Common myeloid progenitor, CD34-positive (primary cell): Measurements from ENCODE around the gene CCDC73.

Experiments used
- CTCF ChIA-PET: fragments of 350-600 bp; sonication (Branson Sonifier 250); formaldehyde crosslinking; loops from one replicate; lab custom pipeline; 2021; ENCODE audit warnings: antibody characterized with exemption; lab: Charles Lee
- POLR2A ChIA-PET: fragments of 350-600 bp; sonication (Branson Sonifier 250); formaldehyde crosslinking; loops from one replicate; lab custom pipeline; 2021; ENCODE audit warnings: antibody characterized with exemption; lab: Charles Lee
- DNase-seq, 3 donors: peaks; one replicate each; pipeline versions ENCODE4 v3.0.0 to v3.0.0-alpha.2; 2013
- H3K27ac ChIP-seq, 2 experiments: 1 replicate in 1 of 2; 2 replicates in 1 of 2; pipeline ENCODE4 v1.7.0; 2013; ENCODE audit warnings: inconsistent platforms in 2 of 2, low read length in 2 of 2, mild to moderate bottlenecking in 2 of 2, low read depth in 1 of 2, moderate library complexity in 1 of 2; ENCODE audit not compliant: severe bottlenecking in 2 of 2, insufficient read depth in 1 of 2, poor library complexity in 1 of 2
- H3K27me3 ChIP-seq, 5 experiments: replicated peaks in 2 of 5; 1 replicate in 3 of 5; 2 replicates in 2 of 5; pipeline versions ENCODE4 v1.6.1 to v1.7.0; 2013; ENCODE audit warnings: low read length in 4 of 5, mild to moderate bottlenecking in 2 of 5, moderate library complexity in 2 of 5, inconsistent platforms in 1 of 5; ENCODE audit not compliant: insufficient read depth in 5 of 5, control insufficient read depth in 4 of 5
- H3K36me3 ChIP-seq, 4 experiments: 1 replicate in 2 of 4; 2 replicates in 2 of 4; pipeline versions ENCODE4 v1.6.1 to v1.7.0; 2013; ENCODE audit warnings: low read length in 3 of 4, control low read depth in 1 of 4, mild to moderate bottlenecking in 1 of 4; ENCODE audit not compliant: control insufficient read depth in 4 of 4, insufficient read depth in 4 of 4
- H3K4me1 ChIP-seq, 4 experiments: 1 replicate in 3 of 4; 2 replicates in 1 of 4; pipeline versions ENCODE4 v1.6.1 to v1.7.1; 2013; ENCODE audit warnings: low read length in 3 of 4, mild to moderate bottlenecking in 3 of 4, control low read depth in 1 of 4, inconsistent platforms in 1 of 4, moderate library complexity in 1 of 4; ENCODE audit not compliant: control insufficient read depth in 4 of 4, insufficient read depth in 4 of 4; ENCODE audit errors: control extremely low read depth in 1 of 4
- H3K4me3 ChIP-seq, 7 experiments: 1 replicate in 4 of 7; 2 replicates in 3 of 7; pipeline versions ENCODE4 v1.5.1 to v1.7.0; 2013; ENCODE audit warnings: mild to moderate bottlenecking in 7 of 7, low read length in 6 of 7, moderate library complexity in 6 of 7, inconsistent platforms in 2 of 7, low read depth in 2 of 7, control low read depth in 1 of 7; ENCODE audit not compliant: insufficient read depth in 4 of 7, control insufficient read depth in 1 of 7; ENCODE audit errors: extremely low read depth in 1 of 7
- H3K9me3 ChIP-seq, 5 experiments: 1 replicate in 4 of 5; 2 replicates in 1 of 5; pipeline versions ENCODE4 v1.6.1 to v1.7.1; 2013; ENCODE audit warnings: low read length in 4 of 5, mild to moderate bottlenecking in 2 of 5, inconsistent platforms in 1 of 5, low read depth in 1 of 5, moderate library complexity in 1 of 5; ENCODE audit not compliant: control insufficient read depth in 4 of 5, insufficient read depth in 2 of 5; ENCODE audit errors: control extremely low read depth in 1 of 5
- WGBS: methylation state at CpG from one replicate; pipeline ENCODE4 v1.1.5; 2013; ENCODE audit not compliant: insufficient coverage; 5-methylcytosine and 5-hydroxymethylcytosine counted together

CCDC73 gene

GRCh38 chr11:32831221-32831620 lies 36.8 kb upstream of the CCDC73 start:
- Histone ChIP-seq H3K4me3 (no peak overlapping the region), H3K4me1 (peaks cover 6 to 17% (median 12%) of the 10 kb centered on the region in 4 experiments), H3K27ac (no peak overlapping the region), H3K9me3 (no peaks in the 10 kb centered on the region), H3K27me3 (no peaks in the 10 kb centered on the region), H3K36me3 (peaks cover 0 to 3% (median 2%) of the 10 kb centered on the region in 4 experiments)
- 100% methylated on average over 1 of the region's 3 CpGs for WGBS
- POLR2A ChIA-PET, result no interaction called here
- DNase-seq, result no peak
- CTCF ChIA-PET, result interaction anchor here (1.3 to 1.5 kb wide), 3 partner anchors 16 to 62 kb away, joined by 3 to 4 read pairs (median 4); no protein-coding TSS in a partner anchor

- H3K4me3 ChIP-seq, result peak overlapping the region in 5 of 7 experiments; percentile 83 to 99 (median 95)
- H3K36me3 ChIP-seq, result peaks cover 0 to 3% (median 2%) of the 10 kb centered on the region in 4 experiments
- no peaks in the 10 kb centered on the region for H3K27me3 ChIP-seq
- ChIA-PET CTCF (interaction anchor here (1.3 to 1.5 kb wide), 3 partner anchors 16 to 63 kb away, joined by 3 to 4 read pairs (median 4); no protein-coding TSS in a partner anchor), POLR2A (no interaction called here)
- H3K27ac ChIP-seq, result no peak overlapping the region
- H3K4me1 ChIP-seq, result peaks cover 6 to 17% (median 12%) of the 10 kb centered on the region in 4 experiments
- no CpG with 5 or more reads among the region's 9 CpGs for WGBS
- H3K9me3 ChIP-seq, result no peaks in the 10 kb centered on the region
- no peak for DNase-seq
Observed at GRCh38 chr11:32830796-32831195, 36.3 kb upstream of the CCDC73 start.

GRCh38 chr11:32830413-32830738 lies 35.9 kb upstream of the CCDC73 start:
- no peaks in the 10 kb centered on the region for H3K27me3 ChIP-seq
- H3K27ac ChIP-seq, result no peak overlapping the region
- 0% methylated on average over 1 of the region's 6 CpGs for WGBS
- ChIA-PET CTCF (interaction anchor here (1.5 kb wide), 1 partner anchor 17 kb away, joined by 4 read pairs; no protein-coding TSS in a partner anchor), POLR2A (no interaction called here)
- peak overlapping the region; percentile 75 to 99 (median 91) for H3K4me3 ChIP-seq
- H3K36me3 ChIP-seq, result peaks cover 0 to 3% (median 2%) of the 10 kb centered on the region in 4 experiments
- H3K4me1 ChIP-seq, result peaks cover 6 to 17% (median 12%) of the 10 kb centered on the region in 4 experiments
- H3K9me3 ChIP-seq, result no peaks in the 10 kb centered on the region
- DNase-seq, result peak; percentile 28 to 71 (median 68)

- Histone ChIP-seq H3K4me1 (peaks cover 6 to 17% (median 12%) of the 10 kb centered on the region in 4 experiments), H3K27me3 (no peaks in the 10 kb centered on the region), H3K4me3 (peak within 1 kb of the TSS; percentile 75 to 99 (median 91)), H3K9me3 (no peaks in the 10 kb centered on the region), H3K27ac (peak within 1 kb of the TSS; percentile 40 to 81), H3K36me3 (peaks cover 0 to 3% (median under 1%) of the 10 kb centered on the region in 4 experiments)
- ChIA-PET CTCF (interaction anchor here (0.6 to 1.5 kb wide), 2 partner anchors 9 to 17 kb away, joined by 3 to 4 read pairs; no protein-coding TSS in a partner anchor), POLR2A (interaction anchor here (0.6 kb wide), 1 partner anchor 86 kb away, joined by 3 read pairs; no protein-coding TSS in a partner anchor)
- WGBS, result under 1% methylated on average over 77 of the region's 85 CpGs
- DNase-seq, result peak; percentile 59 to 81 (median 73)
Observed at GRCh38 chr11:32829680-32830412, 35.4 kb upstream of the CCDC73 start, which contains the start of gene PRRG4. Gene PRRG4, plus strand, starts transcription at chr11:32829927. Its CDS starts 603 bp downstream, at chr11:32830530.

GRCh38 chr11:32829157-32829679 lies 34.8 kb upstream of the CCDC73 start:
- Histone ChIP-seq H3K9me3 (no peaks in the 10 kb centered on the region), H3K4me1 (peaks cover 6 to 17% (median 12%) of the 10 kb centered on the region in 4 experiments), H3K36me3 (peaks cover 0 to 3% (median 0%) of the 10 kb centered on the region in 4 experiments), H3K27me3 (no peaks in the 10 kb centered on the region), H3K4me3 (peak overlapping the region; percentile 75 to 99 (median 91)), H3K27ac (peak overlapping the region; percentile 40 to 81)
- CTCF ChIA-PET, result interaction anchor here (0.6 to 0.9 kb wide), 2 partner anchors 10 to 505 kb away, joined by 3 read pairs; no protein-coding TSS in a partner anchor
- POLR2A ChIA-PET, result interaction anchor here (0.6 kb wide), 1 partner anchor 86 kb away, joined by 3 read pairs; no protein-coding TSS in a partner anchor
- WGBS, result 3% methylated on average over 9 of the region's 12 CpGs
- peak; percentile 44 to 75 (median 65) for DNase-seq

- WGBS, result no CpG with 5 or more reads among the region's 1 CpG
- no peaks in the 10 kb centered on the region for H3K9me3 ChIP-seq
- H3K4me1 ChIP-seq, result peaks cover 6 to 17% (median 12%) of the 10 kb centered on the region in 4 experiments
- POLR2A ChIA-PET, result no interaction called here
- H3K4me3 ChIP-seq, result no peak overlapping the region
- no peaks in the 10 kb centered on the region for H3K27me3 ChIP-seq
- CTCF ChIA-PET, result no interaction called here
- peaks cover 0 to 2% (median 0%) of the 10 kb centered on the region in 4 experiments for H3K36me3 ChIP-seq
- DNase-seq, result no peak
- no peak overlapping the region for H3K27ac ChIP-seq
Observed at GRCh38 chr11:32827276-32827675, 32.8 kb upstream of the CCDC73 start.
